GM12874 (cell line): ENCODE data around the gene PRAC2.

Experiments
- TF ChIP-seq, protein P1 (sequence below): IDR thresholded peaks from 2 replicates; pipeline ENCODE4 v1.5.1; 2011; ENCODE audit warnings: low read depth, mild to moderate bottlenecking, control low read depth, low read length, moderate library complexity; ENCODE audit not compliant: insufficient read depth

PRAC2 gene

DNA sequence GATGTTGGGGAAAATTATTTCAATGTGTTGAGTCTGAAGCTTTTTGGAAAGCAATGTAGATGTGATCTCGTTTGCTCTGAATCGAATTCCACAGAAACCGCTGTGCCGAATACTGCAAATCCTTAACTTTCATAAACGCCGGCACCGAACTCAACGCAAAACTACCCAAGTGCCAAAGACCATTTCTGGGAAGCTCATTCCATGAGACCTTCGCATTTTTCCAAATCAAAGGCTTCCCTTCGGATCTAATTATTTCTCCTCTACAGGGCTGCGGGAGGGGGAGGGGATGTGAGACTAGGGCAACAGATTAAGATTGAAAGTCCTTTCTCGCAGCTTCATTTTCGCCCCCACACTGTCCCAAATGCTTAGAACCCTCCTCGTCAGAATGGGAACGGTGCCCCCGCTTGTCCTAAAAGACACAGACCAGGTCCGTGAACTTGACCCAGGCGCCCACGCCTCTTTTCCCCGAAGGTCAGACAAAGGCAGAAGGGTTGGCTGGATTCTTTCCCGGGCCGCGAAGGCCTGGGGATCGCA is 4.7 kb upstream of the PRAC2 start:
- TF ChIP-seq, protein P1, sequence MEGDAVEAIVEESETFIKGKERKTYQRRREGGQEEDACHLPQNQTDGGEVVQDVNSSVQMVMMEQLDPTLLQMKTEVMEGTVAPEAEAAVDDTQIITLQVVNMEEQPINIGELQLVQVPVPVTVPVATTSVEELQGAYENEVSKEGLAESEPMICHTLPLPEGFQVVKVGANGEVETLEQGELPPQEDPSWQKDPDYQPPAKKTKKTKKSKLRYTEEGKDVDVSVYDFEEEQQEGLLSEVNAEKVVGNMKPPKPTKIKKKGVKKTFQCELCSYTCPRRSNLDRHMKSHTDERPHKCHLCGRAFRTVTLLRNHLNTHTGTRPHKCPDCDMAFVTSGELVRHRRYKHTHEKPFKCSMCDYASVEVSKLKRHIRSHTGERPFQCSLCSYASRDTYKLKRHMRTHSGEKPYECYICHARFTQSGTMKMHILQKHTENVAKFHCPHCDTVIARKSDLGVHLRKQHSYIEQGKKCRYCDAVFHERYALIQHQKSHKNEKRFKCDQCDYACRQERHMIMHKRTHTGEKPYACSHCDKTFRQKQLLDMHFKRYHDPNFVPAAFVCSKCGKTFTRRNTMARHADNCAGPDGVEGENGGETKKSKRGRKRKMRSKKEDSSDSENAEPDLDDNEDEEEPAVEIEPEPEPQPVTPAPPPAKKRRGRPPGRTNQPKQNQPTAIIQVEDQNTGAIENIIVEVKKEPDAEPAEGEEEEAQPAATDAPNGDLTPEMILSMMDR: no peak

DNA sequence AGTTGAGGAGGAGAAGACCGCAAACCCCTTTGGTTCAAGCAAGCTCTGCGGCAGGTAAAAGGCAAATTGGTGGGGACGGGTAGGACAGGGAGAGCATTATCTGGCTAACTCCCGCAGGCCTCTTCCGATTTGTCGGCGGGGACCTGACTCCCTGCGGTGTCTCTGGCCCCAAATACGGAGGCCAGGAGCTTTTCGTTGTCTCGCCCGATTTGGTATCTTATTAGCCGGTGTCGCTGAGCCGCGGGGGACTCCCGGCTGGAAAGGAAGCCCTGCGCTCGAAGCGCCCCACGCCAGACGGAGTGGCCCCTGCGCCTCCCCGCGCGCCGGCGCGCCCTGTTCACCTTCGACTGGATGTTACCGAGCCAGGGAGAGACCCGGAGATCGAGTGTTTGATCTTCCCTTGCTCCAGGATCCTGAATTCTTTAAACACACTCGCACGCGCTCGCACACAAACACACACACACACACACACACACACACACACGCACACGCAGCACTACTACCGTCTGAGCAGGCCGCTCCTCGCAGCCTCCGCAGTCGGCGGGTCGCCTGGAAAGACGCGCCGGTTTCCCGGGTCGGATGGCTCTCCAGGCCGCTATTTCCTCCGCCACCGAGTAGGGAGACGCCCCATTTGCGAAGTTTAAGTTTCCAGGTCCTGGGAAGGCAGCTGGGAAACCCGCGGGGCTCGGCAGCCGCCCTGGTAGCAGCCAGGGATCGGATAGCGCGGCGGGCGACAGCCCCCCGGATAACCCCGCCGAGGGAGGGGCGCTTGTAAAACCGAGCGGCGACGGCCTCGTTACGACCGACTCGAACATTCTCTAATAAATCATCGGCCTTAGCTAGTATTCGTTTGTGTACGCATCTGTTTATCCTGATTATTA is 4.0 kb upstream of the PRAC2 start:
- TF ChIP-seq, protein P1: no peak

DNA sequence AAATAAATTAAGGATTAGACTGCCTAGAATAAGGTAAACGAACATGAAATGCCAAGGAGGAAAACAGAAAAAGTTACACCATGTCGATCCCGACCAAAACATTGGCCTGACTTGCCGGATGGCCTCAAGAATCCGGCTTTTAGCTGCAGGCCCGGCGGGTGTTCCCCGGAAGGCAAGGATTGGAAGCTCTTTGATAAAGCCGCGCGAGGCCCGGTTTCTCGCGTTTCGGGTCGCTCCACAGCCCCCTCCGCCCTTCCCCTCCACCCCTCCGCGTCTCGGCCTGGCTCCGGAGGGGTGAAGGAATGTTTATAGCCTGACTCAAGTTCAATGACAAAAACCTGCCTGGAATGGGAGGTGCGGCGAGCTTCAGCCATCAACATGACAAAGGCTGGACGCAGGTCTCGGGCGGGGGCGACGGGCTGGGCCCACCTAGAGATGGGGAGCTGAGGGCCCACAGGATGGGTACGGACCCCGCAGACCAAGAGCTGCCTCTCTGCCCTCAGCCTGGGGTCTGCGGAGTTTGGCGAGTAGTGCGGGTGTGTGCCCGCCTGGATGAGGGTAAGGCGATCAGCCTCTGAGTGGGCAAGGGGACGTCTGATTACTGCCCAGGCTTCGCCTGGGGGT is 3.2 kb upstream of the PRAC2 start:
- TF ChIP-seq, protein P1: no peak

DNA sequence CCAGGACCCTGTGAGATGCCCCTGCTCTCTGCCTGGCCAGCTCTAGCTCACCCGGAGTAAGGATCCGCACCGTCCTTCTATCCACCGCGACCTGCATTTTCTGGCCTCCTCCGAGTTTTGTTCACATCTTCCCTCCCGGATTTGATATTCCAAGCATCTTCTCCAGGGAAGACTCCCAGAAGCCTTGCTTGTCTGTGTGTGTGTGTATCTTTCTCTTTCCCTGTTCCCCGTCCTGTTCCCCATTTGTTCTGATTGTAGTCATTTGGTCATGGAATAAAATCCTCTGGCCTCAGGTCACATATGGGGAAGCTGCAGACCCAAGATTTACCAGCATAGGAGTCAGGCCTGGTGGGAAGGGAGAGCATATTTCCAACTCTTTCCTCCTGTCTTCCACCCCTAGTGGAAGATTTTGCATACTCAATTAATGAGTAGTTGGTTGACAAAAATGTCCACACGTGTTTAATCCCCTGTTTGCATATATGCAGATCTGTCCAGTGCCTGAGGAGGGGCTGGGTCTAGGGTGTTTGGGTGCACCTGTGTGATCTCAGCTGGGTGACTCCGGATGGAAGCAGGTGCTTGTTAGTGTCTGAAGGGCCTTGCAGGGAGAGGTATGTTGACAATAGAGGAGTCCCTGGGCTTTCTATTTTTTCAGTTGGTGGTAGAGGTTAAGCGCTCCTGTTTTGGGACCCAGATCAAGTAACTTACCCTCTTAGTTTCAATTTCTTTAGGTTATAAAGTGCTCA is 2.5 kb upstream of the PRAC2 start:
- TF ChIP-seq, protein P1: no peak

DNA sequence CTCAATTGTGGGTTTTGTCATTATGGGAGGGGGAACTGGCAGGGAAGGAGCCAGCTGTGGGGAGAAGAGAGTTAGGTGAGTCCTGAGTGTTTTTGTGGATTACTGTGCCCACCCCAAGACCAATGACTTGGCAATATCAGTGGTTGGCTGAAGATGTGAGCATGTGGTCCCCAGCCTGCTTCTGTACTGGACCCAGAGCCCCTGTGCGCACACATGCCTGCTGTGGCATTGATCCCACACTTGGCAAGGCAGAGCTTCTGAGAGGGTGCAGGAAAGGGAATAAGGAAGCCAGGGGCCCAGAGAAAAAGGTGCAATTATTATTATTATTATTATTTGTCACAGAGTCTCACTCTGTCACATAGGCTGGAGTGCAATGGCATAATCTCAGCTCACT is 2.0 kb upstream of the PRAC2 start:
- TF ChIP-seq, protein P1: no peak

DNA sequence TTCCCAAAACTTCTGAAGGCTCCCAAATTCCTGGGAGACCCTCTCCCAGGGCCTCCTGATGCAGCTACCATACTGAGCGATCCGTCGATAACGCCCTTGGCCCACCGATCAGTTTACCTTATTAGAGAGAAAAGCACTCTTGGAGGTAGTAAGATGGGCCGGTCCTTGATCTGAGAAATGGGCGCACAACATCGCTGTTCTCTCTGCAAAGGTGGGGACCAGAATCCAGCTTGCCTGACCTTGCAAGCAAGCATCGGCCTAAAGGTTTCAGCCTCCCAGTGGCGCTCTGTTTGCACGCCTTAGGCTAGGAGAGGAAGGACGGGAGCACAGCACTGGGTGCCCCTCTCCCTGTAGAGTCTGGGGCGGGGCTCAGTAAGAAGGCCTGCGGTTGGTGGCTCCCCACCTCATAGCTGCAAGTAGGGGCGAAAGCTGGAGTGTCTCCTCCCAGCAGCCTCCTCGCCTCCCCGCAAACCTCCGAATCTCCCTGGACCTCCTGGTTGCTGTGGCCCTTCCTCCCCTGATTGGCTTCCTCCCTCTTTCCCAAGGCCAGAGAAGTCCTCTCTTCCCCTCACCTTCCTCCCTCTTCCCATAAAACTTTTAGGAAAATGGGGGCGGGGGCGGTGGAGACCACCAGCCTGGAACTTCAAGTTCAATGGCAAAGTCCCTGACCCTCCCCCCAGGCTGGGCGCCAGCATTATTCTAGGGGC is 631 bp upstream of the PRAC2 start, which contains the start of gene PRAC1:
PRAC1 (minus strand) TSS at position 318 of the 707 bp plus-strand sequence; CDS start at position 192, 126 bp downstream.
- TF ChIP-seq, protein P1: no peak
